A673 (cell line): ENCODE data around the gene CARMIL1. TPM values are rescaled to one million over a fixed set of nuclear protein-coding genes. Genes with fewer than 3 reads are reported as not detected.

Experiments used
- BruUV-seq: library from RNA; stranded (reverse); fragments of 400-500 nt; replicated peaks from 2 replicates; lab custom pipeline; 2021; lab: Mats Ljungman, UMichigan
- CTCF ChIA-PET: fragments of 300-600 bp; sonication (Branson Sonifier 250); formaldehyde crosslinking; loops from one replicate; lab custom pipeline; 2022; ENCODE audit warnings: antibody characterized with exemption; lab: Charles Lee
- POLR2A ChIA-PET: fragments of 300-600 bp; sonication (Branson Sonifier 250); formaldehyde crosslinking; loops from one replicate; lab custom pipeline; 2022; ENCODE audit warnings: antibody characterized with exemption; ENCODE audit not compliant: low non-redundant PET; lab: Charles Lee
- DNase-seq: peaks from one replicate; pipeline ENCODE4 v3.0.0-alpha.2; 2015; ENCODE audit warnings: low spot score
- H3K27ac ChIP-seq: fragments of 200-600 bp; sonication (generic); 2 replicates; pipeline ENCODE4 v1.5.1; 2016; ENCODE audit warnings: mixed run types, low read depth, mild to moderate bottlenecking, mixed read lengths, antibody characterized with exemption, low read length; ENCODE audit not compliant: poor library complexity, severe bottlenecking
- H3K27me3 ChIP-seq: fragments of 200-600 bp; sonication (generic); replicated peaks from 2 replicates; pipeline ENCODE4 v1.6.1; 2017; ENCODE audit warnings: mixed run types, low read depth, mild to moderate bottlenecking, mixed read lengths, antibody characterized with exemption, low read length; ENCODE audit not compliant: insufficient read depth, poor library complexity
- H3K36me3 ChIP-seq: fragments of 200-600 bp; sonication (generic); 2 replicates; pipeline ENCODE4 v1.6.1; 2016; ENCODE audit warnings: mixed run types, mild to moderate bottlenecking, mixed read lengths, antibody characterized with exemption, low read length; ENCODE audit not compliant: insufficient read depth, poor library complexity, severe bottlenecking
- H3K4me1 ChIP-seq: fragments of 200-600 bp; sonication (generic); 2 replicates; pipeline ENCODE4 v1.6.1; 2017; ENCODE audit warnings: mixed run types, mild to moderate bottlenecking, mixed read lengths, antibody characterized with exemption, low read length; ENCODE audit not compliant: insufficient read depth, poor library complexity, severe bottlenecking
- H3K4me3 ChIP-seq: fragments of 200-600 bp; sonication (generic); 2 replicates; pipeline ENCODE4 v1.5.1; 2016; ENCODE audit warnings: low read depth, mixed run types, mild to moderate bottlenecking, mixed read lengths, low read length; ENCODE audit not compliant: poor library complexity, severe bottlenecking
- H3K9me3 ChIP-seq: fragments of 200-600 bp; sonication (generic); 2 replicates; pipeline ENCODE4 v1.6.1; 2016; ENCODE audit warnings: mixed run types, low read depth, mild to moderate bottlenecking, mixed read lengths, antibody characterized with exemption, low read length; ENCODE audit not compliant: poor library complexity, severe bottlenecking
- CTCF ChIP-seq: fragments of 300-800, 200-600 bp; sonication (generic); conservative IDR thresholded peaks from 2 replicates; pipeline ENCODE4 v1.5.1; 2017; ENCODE audit warnings: low read depth, mild to moderate bottlenecking, antibody characterized with exemption, low read length, moderate library complexity, mixed read lengths
- EZH2 ChIP-seq: fragments of 200-600 bp; sonication (generic); IDR thresholded peaks from 2 replicates; pipeline ENCODE4 v1.6.1; 2017; ENCODE audit warnings: borderline replicate concordance, low read depth, mild to moderate bottlenecking, mixed read lengths, antibody characterized with exemption, low read length; ENCODE audit not compliant: poor library complexity, severe bottlenecking
- intact Hi-C: fragments of 100-400 bp; cut with micrococcal nuclease; formaldehyde crosslinking; loops from one replicate; pipeline ENCODE4 v1.10.0; 2022; ENCODE audit not compliant: unreplicated experiment
- total RNA-seq: library from RNA; stranded (reverse); gene quantifications from 2 replicates; pipeline ENCODE4 v1.2.3, GENCODE V29; 2021

CARMIL1 gene
- total RNA-seq, 1 experiment from 2014 or later = 7.2 TPM

- ChIA-PET POLR2A (no interaction called here), CTCF (no interaction called here)
- H3K9me3 ChIP-seq = no peaks in the 10 kb centered on the region
- no peaks in the 10 kb centered on the region for H3K36me3 ChIP-seq
- no TSS peak for BruUV-seq
- intact Hi-C loops = no loop called here
- no peak overlapping the region for H3K4me3 ChIP-seq
- H3K27me3 ChIP-seq = no peaks in the 10 kb centered on the region
- peak; percentile 28 for DNase-seq
- no peaks in the 10 kb centered on the region for H3K4me1 ChIP-seq
- TF ChIP-seq CTCF (no peak), EZH2 (no peak)
- no peak overlapping the region for H3K27ac ChIP-seq
Measured at GRCh38 chr6:25629198-25629576, 350.0 kb downstream of the CARMIL1 start.

DNA sequence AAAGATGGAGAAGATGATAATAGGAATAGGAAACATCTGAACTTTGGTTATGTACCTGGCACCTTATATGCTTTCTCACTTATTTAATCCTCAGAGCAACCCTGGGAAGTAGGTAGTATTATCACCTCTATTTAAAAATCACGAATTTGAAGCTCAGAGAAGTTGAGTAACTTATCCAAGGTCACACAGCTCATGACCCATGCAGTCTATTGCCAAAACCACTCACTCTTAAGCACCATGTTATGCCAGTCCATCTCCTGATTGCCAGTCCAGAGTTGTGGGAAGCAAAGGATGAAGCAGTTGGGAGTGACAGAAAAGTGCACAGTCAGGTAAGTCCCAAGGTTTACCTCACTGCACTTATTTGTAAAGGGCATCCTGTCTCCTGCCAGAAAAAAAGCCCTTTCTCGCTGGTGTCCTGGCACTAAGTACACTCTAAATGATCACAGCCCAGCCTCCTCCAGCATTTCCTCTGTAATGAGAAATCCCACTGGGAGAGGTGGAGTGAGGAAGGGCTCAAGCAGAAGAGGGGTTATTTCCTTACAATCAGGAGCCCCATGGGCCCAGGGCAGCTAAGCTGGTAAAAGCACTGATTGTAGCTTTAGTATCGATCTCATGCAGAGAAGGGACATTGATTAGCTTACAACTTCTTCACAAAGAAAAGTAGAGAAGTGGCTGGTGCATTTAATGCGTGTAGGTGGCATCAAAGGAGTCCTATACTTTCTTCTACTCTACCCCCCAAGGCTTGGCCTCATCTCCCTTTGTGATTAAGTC is 351.5 kb downstream of the CARMIL1 start:
- H3K27me3 ChIP-seq = peaks cover 8% of the 10 kb centered on the region
- H3K36me3 ChIP-seq = no peaks in the 10 kb centered on the region
- no peaks in the 10 kb centered on the region for H3K4me1 ChIP-seq
- H3K27ac ChIP-seq = no peak overlapping the region
- TF ChIP-seq CTCF = no peak
- TF ChIP-seq EZH2 = no peak
- H3K4me3 ChIP-seq = no peak overlapping the region
- intact Hi-C loops = no loop called here
- no peak for DNase-seq
- ChIA-PET POLR2A (no interaction called here), CTCF (interaction anchor here (0.6 kb wide), 1 partner anchor 775 kb away, joined by 3 read pairs; no protein-coding TSS in a partner anchor)
- H3K9me3 ChIP-seq = no peaks in the 10 kb centered on the region
- no TSS peak for BruUV-seq

DNA sequence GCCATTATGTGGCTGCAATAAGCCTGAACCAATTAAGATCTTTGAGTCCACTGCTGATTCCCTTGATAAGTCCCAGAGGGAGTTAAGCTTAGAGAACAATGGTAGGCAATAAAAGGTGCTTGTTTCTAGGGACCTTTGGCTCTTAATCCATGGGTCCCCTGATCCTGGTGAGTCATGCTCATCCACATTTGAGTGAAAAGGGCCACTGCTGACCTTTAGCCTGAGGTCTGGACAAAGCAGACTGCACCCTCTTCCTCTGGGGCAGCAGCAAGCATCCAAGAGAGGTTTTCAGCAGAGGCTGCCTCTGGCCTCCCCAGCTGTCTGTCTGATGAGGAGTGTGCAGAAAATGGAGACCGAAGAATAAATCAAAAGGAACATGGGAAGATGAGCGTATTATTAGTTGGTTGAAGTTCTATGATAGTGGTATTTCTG is 356.7 kb downstream of the CARMIL1 start:
- intact Hi-C loops = no loop called here
- ChIA-PET CTCF (no interaction called here), POLR2A (no interaction called here)
- Histone ChIP-seq H3K4me3 (no peak overlapping the region), H3K4me1 (no peaks in the 10 kb centered on the region), H3K36me3 (no peaks in the 10 kb centered on the region), H3K27me3 (peaks cover 20% of the 10 kb centered on the region), H3K9me3 (no peaks in the 10 kb centered on the region), H3K27ac (no peak overlapping the region)
- no TSS peak for BruUV-seq
- TF ChIP-seq EZH2 (no peak), CTCF (no peak)
- no peak for DNase-seq
